Neutrophil (primary cell): ENCODE measurements around the gene MBD6.

Experiments used
- H3K27ac ChIP-seq: fragments of 200-600 bp; sonication (generic); 2 replicates; pipeline ENCODE4 v1.5.1; 2016; ENCODE audit warnings: mild to moderate bottlenecking, moderate library complexity
- H3K27me3 ChIP-seq: fragments of 200-600 bp; sonication (generic); 2 replicates; pipeline ENCODE4 v1.6.0; 2016; ENCODE audit warnings: mild to moderate bottlenecking
- H3K36me3 ChIP-seq: fragments of 200-600 bp; sonication (generic); 2 replicates; pipeline ENCODE4 v1.5.1; 2017
- H3K4me1 ChIP-seq, 2 experiments: fragments of 200-600 bp in 1 of 2; sonication (generic) in 1 of 2; 1 replicate in 1 of 2; 2 replicates in 1 of 2; pipeline versions ENCODE4 v1.5.1 to v1.6.1; 2013 to 2016; ENCODE audit warnings: low read depth in 1 of 2, low read length in 1 of 2, mild to moderate bottlenecking in 1 of 2, moderate library complexity in 1 of 2; ENCODE audit not compliant: control insufficient read depth in 1 of 2, insufficient read depth in 1 of 2
- H3K4me3 ChIP-seq, 2 experiments: fragments of 200-600 bp in 1 of 2; sonication (generic) in 1 of 2; 1 replicate in 1 of 2; 2 replicates in 1 of 2; pipeline ENCODE4 v1.5.1; 2013 to 2016; ENCODE audit warnings: low read depth in 1 of 2, low read length in 1 of 2, mild to moderate bottlenecking in 1 of 2, moderate library complexity in 1 of 2
- H3K9me3 ChIP-seq: fragments of 200-600 bp; sonication (generic); 2 replicates; pipeline ENCODE4 v1.5.1; 2016
- CTCF ChIP-seq: fragments of 200-600 bp; sonication (generic); IDR thresholded peaks from 2 replicates; pipeline ENCODE4 v1.5.1; 2016; ENCODE audit warnings: antibody characterized with exemption

The MBD6 gene

DNA sequence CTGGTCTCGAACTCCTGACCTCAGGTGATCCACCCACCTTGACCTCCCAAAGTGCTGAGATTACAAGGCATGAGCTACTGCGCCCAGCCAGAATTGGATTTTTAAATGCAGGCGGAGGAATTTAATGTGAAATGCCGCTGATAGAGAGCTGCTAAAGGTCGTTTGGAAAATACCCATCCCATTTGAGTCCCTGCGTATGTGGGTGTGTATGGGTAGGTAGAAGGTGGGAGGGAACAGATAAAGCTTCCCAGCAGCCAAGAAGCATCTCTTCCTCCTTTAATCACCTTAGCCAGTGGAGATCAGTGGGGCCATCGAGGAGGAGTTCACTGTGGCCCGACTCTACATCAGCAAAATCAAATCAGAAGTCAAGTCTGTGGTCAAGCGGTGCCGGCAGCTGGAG, 52.2 kb downstream of the MBD6 start:
- H3K27ac ChIP-seq: no peak overlapping the region
- H3K4me3 ChIP-seq: no peak overlapping the region
- H3K9me3 ChIP-seq: no peaks in the 10 kb centered on the region
- no peaks in the 10 kb centered on the region for H3K36me3 ChIP-seq
- peaks cover 27% of the 10 kb centered on the region for H3K27me3 ChIP-seq
- H3K4me1 ChIP-seq: no peaks in the 10 kb centered on the region
- no peak for TF ChIP-seq CTCF

- Histone ChIP-seq H3K4me3 (no peak overlapping the region), H3K9me3 (no peaks in the 10 kb centered on the region), H3K27ac (no peak overlapping the region), H3K36me3 (no peaks in the 10 kb centered on the region), H3K4me1 (no peaks in the 10 kb centered on the region), H3K27me3 (peaks cover 27% of the 10 kb centered on the region)
- no peak for TF ChIP-seq CTCF
These were observed 53.4 kb downstream of the MBD6 start for GRCh38 chr12:57575771-57576612.

DNA sequence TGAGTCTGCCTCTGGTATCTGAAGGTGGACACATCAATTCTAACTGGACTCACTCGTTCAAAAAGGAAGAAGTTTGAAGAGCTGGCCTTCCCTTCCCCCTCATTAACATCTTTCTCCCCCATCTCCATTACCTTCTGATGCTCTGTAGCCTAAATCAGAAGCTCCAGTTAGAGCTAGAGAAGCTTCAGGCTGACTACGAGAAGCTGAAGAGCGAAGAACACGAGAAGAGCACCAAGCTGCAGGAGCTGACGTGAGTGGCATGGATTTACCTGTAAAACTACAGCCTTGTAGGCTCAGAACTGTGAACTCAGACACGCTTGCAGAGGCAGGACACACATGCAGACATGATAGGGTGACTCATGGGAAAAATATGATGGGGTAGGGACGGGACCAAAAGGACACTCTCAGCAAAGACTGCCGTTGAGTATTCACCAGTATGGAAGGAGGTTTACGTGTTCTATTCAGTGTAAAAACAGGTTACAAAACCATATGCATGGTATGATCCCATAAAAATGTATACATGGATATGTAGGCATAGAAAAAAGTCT, 54.1 kb downstream of the MBD6 start:
- no peak overlapping the region for H3K4me3 ChIP-seq
- H3K27ac ChIP-seq: no peak overlapping the region
- peaks cover 27% of the 10 kb centered on the region for H3K27me3 ChIP-seq
- H3K4me1 ChIP-seq: no peaks in the 10 kb centered on the region
- no peaks in the 10 kb centered on the region for H3K9me3 ChIP-seq
- no peak for TF ChIP-seq CTCF
- H3K36me3 ChIP-seq: no peaks in the 10 kb centered on the region

DNA sequence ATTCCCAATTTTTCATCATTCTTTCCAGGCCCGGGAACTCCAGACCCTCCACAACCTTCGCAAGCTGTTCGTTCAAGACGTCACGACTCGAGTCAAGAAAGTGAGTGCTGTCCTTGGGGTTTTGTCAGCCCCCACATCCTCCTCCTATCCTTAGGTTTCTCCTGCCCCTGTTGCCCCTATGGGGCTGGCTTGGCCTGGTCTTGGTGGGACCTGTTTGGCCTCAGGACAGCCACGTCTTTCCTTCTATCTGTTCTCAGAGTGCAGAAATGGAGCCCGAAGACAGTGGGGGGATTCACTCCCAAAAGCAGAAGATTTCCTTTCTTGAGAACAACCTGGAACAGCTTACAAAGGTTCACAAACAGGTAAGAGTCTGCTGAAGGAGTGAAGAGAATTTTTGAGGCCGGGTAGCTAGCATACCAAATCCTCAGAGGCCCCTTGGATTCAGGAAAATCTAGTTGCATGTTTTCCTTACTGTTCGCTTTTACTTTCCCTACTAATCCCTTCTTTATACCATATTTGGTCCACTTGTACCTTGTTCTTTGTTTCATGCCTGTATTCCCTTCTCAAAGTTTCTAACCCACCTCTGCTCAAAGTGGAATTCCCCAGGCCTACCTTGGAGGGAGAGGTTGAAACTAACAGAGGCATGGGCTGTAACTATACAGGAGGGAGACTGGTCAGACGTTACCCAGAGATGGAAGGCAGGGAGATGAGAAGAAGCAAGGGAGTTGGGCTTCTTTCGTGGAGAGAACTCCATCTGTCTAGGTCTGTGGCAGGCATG, 55.5 kb downstream of the MBD6 start:
- Histone ChIP-seq H3K27me3 (peaks cover 39% of the 10 kb centered on the region), H3K4me3 (no peak overlapping the region), H3K36me3 (no peaks in the 10 kb centered on the region), H3K9me3 (no peaks in the 10 kb centered on the region), H3K4me1 (peaks cover 0 to 3% of the 10 kb centered on the region in 2 experiments), H3K27ac (no peak overlapping the region)
- no peak for TF ChIP-seq CTCF

DNA sequence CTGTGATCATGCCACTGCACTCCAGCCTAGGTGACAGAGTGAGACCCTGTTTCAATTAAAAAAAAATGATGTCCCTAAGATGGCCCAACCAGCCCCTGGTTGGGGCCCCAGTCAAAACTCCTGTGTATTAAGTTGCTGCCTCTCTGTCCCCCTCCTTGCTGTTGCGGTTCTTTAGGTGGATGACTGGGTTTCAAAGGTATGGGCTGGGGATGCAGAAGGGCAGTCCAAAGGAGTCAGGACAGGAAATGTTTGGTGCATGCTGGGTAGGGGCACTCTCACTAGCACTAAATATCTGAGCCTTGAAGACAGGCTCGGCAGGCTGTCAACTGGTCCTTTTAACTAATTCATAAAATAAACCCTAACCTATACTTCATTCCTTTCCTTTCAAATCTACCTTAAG, 56.4 kb downstream of the MBD6 start:
- Histone ChIP-seq H3K36me3 (no peaks in the 10 kb centered on the region), H3K4me3 (no peak overlapping the region), H3K4me1 (peaks cover 0 to 5% of the 10 kb centered on the region in 2 experiments), H3K27ac (no peak overlapping the region), H3K27me3 (peaks cover 39% of the 10 kb centered on the region), H3K9me3 (no peaks in the 10 kb centered on the region)
- no peak for TF ChIP-seq CTCF
